Lower lobe of right lung (tissue), 2 donors: ENCODE measurements around the gene JAGN1. TPM values are rescaled to one million over a fixed set of nuclear protein-coding genes. Genes with fewer than 3 reads are reported as not detected.

ENCODE experiments used
- ATAC-seq, 2 donors: fragments of 200-7000 bp; cut with Tn5 transposase; one replicate each; pipeline ENCODE4 v1.9.1; 2020 to 2022; ENCODE audit warnings: mild to moderate bottlenecking in 2 of 2, moderate library complexity in 2 of 2
- DNase-seq: peaks from one replicate; pipeline ENCODE4 v3.0.0-alpha.2; 2020
- H3K27ac ChIP-seq: fragments of 200-600 bp; one replicate; pipeline ENCODE4 v1.8.0; 2022
- H3K27me3 ChIP-seq: fragments of 200-600 bp; one replicate; pipeline ENCODE4 v1.8.0; 2022; ENCODE audit warnings: low read depth
- H3K36me3 ChIP-seq: fragments of 200-600 bp; one replicate; pipeline ENCODE4 v1.8.0; 2022; ENCODE audit warnings: mild to moderate bottlenecking
- H3K4me1 ChIP-seq: fragments of 200-600 bp; one replicate; pipeline ENCODE4 v1.8.0; 2022
- H3K4me3 ChIP-seq: fragments of 200-600 bp; one replicate; pipeline ENCODE4 v1.8.0; 2022; ENCODE audit warnings: mild to moderate bottlenecking
- H3K9me3 ChIP-seq: fragments of 200-600 bp; one replicate; pipeline ENCODE4 v1.8.0; 2022
- CTCF ChIP-seq: fragments of 200-600 bp; IDR thresholded peaks from one replicate; pipeline ENCODE4 v1.8.0; 2022; ENCODE audit warnings: antibody characterized with exemption, mild to moderate bottlenecking
- intact Hi-C: fragments of 100-400 bp; cut with DNase I; formaldehyde crosslinking; loops from one replicate; pipeline ENCODE4 v1.11.0; 2022
- total RNA-seq: library from RNA; stranded (reverse); fragmentation: NEBNext Ultra II Directional; extraction: Animal tissue kit (Norgen Biotek cat#: 25700); gene quantifications from one replicate; pipeline ENCODE4 v1.2.1, GENCODE V29; 2021
- donor health status: DM: no; HTN: yes; CAD: no; lungs with severe emphysema.

The JAGN1 gene
- total RNA-seq, 1 donor from 2014 or later, result 23.8 TPM

DNA sequence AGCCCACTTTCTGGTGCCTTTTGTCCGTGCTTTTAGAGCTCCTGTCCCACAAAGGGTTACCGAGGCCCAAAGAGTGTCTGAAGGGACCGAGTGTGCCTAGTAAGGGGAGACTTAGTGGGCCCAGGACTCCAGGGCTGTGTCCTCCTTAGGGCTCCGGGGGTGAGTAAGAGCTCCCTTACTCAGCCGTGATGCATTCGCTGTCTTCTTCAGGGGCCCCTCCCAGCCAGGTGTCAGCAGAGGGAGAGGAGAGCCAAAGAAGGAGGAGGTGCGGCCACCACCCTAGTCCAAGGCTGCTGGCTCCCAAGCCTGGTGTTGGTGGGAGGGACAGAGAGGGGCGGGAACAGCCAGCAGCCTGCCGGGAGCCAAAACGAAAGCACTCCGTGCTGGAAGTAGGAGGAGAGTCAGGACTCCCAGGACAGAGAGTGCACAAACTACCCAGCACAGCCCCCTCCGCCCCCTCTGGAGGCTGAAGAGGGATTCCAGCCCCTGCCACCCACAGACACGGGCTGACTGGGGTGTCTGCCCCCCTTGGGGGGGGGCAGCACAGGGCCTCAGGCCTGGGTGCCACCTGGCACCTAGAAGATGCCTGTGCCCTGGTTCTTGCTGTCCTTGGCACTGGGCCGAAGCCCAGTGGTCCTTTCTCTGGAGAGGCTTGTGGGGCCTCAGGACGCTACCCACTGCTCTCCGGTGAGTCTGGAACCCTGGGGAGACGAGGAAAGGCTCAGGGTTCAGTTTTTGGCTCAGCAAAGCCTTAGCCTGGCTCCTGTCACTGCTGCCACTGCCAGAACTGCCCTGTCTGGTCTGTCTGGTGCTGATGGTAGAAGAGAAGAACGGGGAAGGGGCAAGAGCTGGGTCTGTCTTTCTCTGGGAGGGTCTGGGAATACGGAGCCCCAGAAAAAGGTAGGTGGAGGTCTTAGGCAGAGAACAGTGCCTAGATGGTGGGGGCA is 26.6 kb downstream of the JAGN1 start, which contains the start of gene IL17RC:
Gene IL17RC, plus strand, starts transcription at position 365 of the 947 bp plus-strand sequence. Its CDS starts 218 bp downstream, at position 583.
- no peaks in the 10 kb centered on the region for H3K27me3 ChIP-seq
- peaks cover 39% of the 10 kb centered on the region for H3K4me1 ChIP-seq
- intact Hi-C loops, result no loop called here
- ATAC-seq (peak; percentile 91 to 92), DNase-seq (peak; percentile 90)
- no peaks in the 10 kb centered on the region for H3K9me3 ChIP-seq
- H3K4me3 ChIP-seq, result peak within 1 kb of the TSS; percentile 68
- H3K27ac ChIP-seq, result peak within 1 kb of the TSS; percentile 90
- H3K36me3 ChIP-seq, result peaks cover 6% of the 10 kb centered on the region
- no peak for TF ChIP-seq CTCF

- ATAC-seq (no peak), DNase-seq (no peak)
- intact Hi-C loops, result no loop called here
- no peak for TF ChIP-seq CTCF
- peaks cover 32% of the 10 kb centered on the region for H3K4me1 ChIP-seq
- H3K27me3 ChIP-seq, result no peaks in the 10 kb centered on the region
- H3K27ac ChIP-seq, result peak overlapping the region; percentile 90
- H3K4me3 ChIP-seq, result peak overlapping the region; percentile 68
- H3K9me3 ChIP-seq, result no peaks in the 10 kb centered on the region
- peaks cover 6% of the 10 kb centered on the region for H3K36me3 ChIP-seq
Measured at GRCh38 chr3:9917820-9918219, 27.4 kb downstream of the JAGN1 start.

GRCh38 chr3:9918261-9919038 is 28.0 kb downstream of the JAGN1 start:
- no peak for TF ChIP-seq CTCF
- intact Hi-C loops, result no loop called here
- Histone ChIP-seq H3K4me1 (peaks cover 32% of the 10 kb centered on the region), H3K4me3 (no peak overlapping the region), H3K27me3 (no peaks in the 10 kb centered on the region), H3K27ac (no peak overlapping the region), H3K9me3 (no peaks in the 10 kb centered on the region), H3K36me3 (peaks cover 8% of the 10 kb centered on the region)
- DNase-seq, result no peak
- ATAC-seq, result no peak

GRCh38 chr3:9928158-9928557 is 37.7 kb downstream of the JAGN1 start:
- ATAC-seq (no peak), DNase-seq (no peak)
- no peak overlapping the region for H3K4me3 ChIP-seq
- H3K9me3 ChIP-seq, result no peaks in the 10 kb centered on the region
- no peak overlapping the region for H3K27ac ChIP-seq
- intact Hi-C loops, result no loop called here
- peaks cover 57% of the 10 kb centered on the region for H3K36me3 ChIP-seq
- no peak for TF ChIP-seq CTCF
- no peaks in the 10 kb centered on the region for H3K27me3 ChIP-seq
- peaks cover 14% of the 10 kb centered on the region for H3K4me1 ChIP-seq

DNA sequence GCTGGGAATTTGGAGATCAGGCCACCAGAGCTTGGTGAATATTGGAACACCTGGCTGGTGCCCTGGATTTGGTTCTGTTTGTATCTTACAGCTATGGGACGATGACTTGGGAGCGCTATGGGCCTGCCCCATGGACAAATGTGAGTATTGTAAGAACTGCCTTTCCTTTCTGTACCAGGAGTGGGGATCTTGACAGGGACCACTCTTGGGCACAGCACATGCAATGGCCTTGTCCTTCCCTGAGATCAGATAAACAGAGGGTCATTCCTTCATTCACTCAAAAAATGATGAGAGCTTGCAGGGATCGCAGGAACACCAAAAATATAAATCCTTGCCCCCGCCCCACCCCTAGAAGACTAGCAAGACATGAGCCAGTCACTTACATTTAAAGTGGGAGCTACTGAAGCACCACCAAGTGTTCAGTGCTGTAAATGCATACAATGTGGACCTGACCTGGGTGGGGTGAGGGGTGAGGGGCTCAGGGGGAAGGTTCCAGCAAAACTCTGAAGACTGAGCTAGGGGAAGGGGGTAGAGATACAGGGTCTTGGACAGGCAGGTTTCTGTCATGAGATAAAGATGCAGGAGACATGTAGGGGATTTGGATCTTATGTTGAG is 40.5 kb downstream of the JAGN1 start:
- intact Hi-C loops, result no loop called here
- no peak overlapping the region for H3K4me3 ChIP-seq
- no peaks in the 10 kb centered on the region for H3K9me3 ChIP-seq
- no peaks in the 10 kb centered on the region for H3K27me3 ChIP-seq
- DNase-seq (no peak), ATAC-seq (no peak)
- H3K36me3 ChIP-seq, result peaks cover 40% of the 10 kb centered on the region
- TF ChIP-seq CTCF, result no peak
- peaks cover 31% of the 10 kb centered on the region for H3K4me1 ChIP-seq
- H3K27ac ChIP-seq, result no peak overlapping the region
